ENCODE measurements around the gene ZNF644.

GRCh38 chr1:90902672-90903071 lies 119.2 kb downstream of the ZNF644 start:
- no peak for TF ChIP-seq CTCF (IDR thresholded peaks at IDR 0.05; ENCODE audit: low read length)
- TF ChIP-seq EZH2 (IDR thresholded peaks at IDR 0.05; ENCODE audit: borderline replicate concordance, low read length), result no peak
